ENCODE measurements around the gene IRF3. TPM values are rescaled to one million over a fixed set of nuclear protein-coding genes. Genes with fewer than 3 reads are reported as not detected.
A peak's percentile ranks its signal among the peaks of the same experiment; 100 is the strongest.

The IRF3 gene
- polyA plus RNA-seq, 3 donors, result 29.8 to 115 (median 41.1) TPM

DNA sequence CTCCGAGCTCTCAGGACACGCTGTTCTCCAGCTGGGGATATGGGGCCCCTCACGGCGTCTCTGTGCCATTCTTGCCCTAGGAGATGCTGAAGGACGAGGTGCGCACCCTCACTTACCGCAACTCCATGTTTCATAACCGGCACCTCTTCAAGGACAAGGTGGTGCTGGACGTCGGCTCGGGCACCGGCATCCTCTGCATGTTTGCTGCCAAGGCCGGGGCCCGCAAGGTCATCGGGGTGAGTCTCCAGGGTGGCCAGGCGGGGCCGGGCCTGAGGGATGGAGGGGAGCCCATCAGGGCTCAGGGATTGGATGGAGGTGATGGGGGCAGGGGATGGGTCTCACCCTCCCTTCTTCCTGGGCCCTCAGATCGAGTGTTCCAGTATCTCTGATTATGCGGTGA is 16.2 kb upstream of the IRF3 start:
- H2AFZ ChIP-seq (ENCODE audit: insufficient read depth, low read depth, low read length, poor library complexity, severe bottlenecking), result no peak overlapping the region
- H3K4me3 ChIP-seq (replicated peaks in 1 of 3; ENCODE audit: low read depth in 2 of 3, low read length in 3 of 3), result no peak overlapping the region
- H3K27ac Mint-ChIP-seq, result peak overlapping the region in 3 of 7 donors; percentile 13 to 72 (median 46)
- H3K4me2 ChIP-seq (replicated peaks; ENCODE audit: extremely low read depth, low read length, poor library complexity, severe bottlenecking), result no peak overlapping the region
- peaks cover 0 to 6% (median 0%) of the 10 kb centered on the region in 3 donors for H3K27me3 Mint-ChIP-seq (ENCODE audit: low read depth in 3 of 3)
- TF ChIP-seq, protein P1, sequence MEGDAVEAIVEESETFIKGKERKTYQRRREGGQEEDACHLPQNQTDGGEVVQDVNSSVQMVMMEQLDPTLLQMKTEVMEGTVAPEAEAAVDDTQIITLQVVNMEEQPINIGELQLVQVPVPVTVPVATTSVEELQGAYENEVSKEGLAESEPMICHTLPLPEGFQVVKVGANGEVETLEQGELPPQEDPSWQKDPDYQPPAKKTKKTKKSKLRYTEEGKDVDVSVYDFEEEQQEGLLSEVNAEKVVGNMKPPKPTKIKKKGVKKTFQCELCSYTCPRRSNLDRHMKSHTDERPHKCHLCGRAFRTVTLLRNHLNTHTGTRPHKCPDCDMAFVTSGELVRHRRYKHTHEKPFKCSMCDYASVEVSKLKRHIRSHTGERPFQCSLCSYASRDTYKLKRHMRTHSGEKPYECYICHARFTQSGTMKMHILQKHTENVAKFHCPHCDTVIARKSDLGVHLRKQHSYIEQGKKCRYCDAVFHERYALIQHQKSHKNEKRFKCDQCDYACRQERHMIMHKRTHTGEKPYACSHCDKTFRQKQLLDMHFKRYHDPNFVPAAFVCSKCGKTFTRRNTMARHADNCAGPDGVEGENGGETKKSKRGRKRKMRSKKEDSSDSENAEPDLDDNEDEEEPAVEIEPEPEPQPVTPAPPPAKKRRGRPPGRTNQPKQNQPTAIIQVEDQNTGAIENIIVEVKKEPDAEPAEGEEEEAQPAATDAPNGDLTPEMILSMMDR (IDR thresholded peaks at IDR 0.05), result no peak
- intact Hi-C loops (cut with micrococcal nuclease), result no loop called here
- H3K4me1 Mint-ChIP-seq, result peaks cover 14% of the 10 kb centered on the region
- H3K9ac ChIP-seq (ENCODE audit: insufficient read depth, low read length, poor library complexity, severe bottlenecking), result no peak overlapping the region
- WGBS (ENCODE audit: insufficient coverage), result 97% methylated on average over 15 of the region's 19 CpGs
- DNase-seq, result no peak
- H3K36me3 Mint-ChIP-seq, result peaks cover 41 to 53% of the 10 kb centered on the region in 2 donors
- H3K9me3 Mint-ChIP-seq, result peaks cover 0 to 2% (median 0%) of the 10 kb centered on the region in 7 donors
- no peaks in the 10 kb centered on the region for H3K27me3 ChIP-seq (ENCODE audit: control insufficient read depth in 2 of 2, insufficient read depth in 2 of 2, low read length in 2 of 2)
- no peak overlapping the region for H3K4me3 Mint-ChIP-seq
- H4K20me1 ChIP-seq (ENCODE audit: insufficient read depth, low read length), result peaks cover 25% of the 10 kb centered on the region
- peaks cover 37% of the 10 kb centered on the region for H3K79me2 ChIP-seq (ENCODE audit: insufficient read depth, low read length)
- H3K27ac ChIP-seq (ENCODE audit: low read depth in 1 of 2, low read length in 2 of 2), result no peak overlapping the region
- no peaks in the 10 kb centered on the region for H3K9me3 ChIP-seq (replicated peaks in 1 of 2; ENCODE audit: control insufficient read depth in 1 of 2, insufficient read depth in 1 of 2, low read length in 2 of 2)
- peaks cover 18 to 33% of the 10 kb centered on the region in 2 donors for H3K4me1 ChIP-seq (ENCODE audit: control insufficient read depth in 1 of 2, insufficient read depth in 2 of 2, low read length in 2 of 2)
- H3K36me3 ChIP-seq (replicated peaks in 1 of 2; ENCODE audit: control insufficient read depth in 1 of 2, insufficient read depth in 2 of 2, low read length in 2 of 2), result peaks cover 33 to 47% of the 10 kb centered on the region in 2 donors

DNA sequence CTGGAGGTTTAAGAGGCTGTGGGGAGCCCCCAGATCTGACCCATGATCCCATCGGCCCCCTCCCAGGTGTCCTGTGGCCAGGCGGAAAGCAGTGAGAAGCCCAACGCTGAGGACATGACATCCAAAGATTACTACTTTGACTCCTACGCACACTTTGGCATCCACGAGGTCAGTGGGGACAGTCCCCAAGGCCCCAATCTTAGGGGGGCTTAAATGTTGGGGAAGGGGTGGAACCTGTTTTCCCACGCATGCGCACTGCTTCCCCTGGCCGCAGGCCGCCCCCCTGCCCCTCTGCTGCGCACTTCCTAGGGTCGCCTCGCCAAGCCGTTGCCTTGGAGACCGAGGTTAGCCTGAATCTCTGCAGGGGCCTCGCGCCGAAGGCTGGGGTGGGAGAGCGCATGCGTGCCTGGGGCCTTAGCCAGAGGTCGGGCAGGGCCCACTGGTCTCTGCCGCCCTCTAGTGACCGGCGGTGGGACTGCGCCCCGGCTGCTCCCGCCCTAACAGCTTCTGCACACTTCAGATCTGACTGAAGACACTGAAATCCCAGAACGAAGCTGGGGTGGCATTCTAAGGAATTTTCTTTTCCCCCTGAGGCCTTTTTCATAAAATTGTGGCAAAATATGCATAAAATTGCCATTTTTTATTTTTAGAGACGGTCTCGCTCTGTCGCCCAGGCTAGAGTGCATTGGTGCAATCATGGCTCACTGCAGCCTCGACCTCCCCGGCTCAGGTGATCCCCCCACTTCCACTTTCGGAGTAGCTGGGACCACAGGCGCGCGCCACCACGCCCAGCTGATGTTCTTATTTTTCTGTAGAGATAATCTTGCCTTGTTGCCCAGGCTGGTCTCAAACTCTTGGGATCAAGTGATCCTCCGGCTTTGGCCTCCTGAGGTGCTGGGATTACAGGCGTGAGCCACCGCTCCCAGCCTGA is 15.0 kb upstream of the IRF3 start:
- Histone ChIP-seq H3K27ac (ENCODE audit: low read depth in 1 of 2, low read length in 2 of 2) (peak overlapping the region in 1 of 2 donors; percentile 45), H3K4me3 (replicated peaks in 1 of 3; ENCODE audit: low read depth in 2 of 3, low read length in 3 of 3) (peak overlapping the region in 2 of 3 experiments; percentile 8 to 68), H3K4me1 (ENCODE audit: control insufficient read depth in 1 of 2, insufficient read depth in 2 of 2, low read length in 2 of 2) (peaks cover 23 to 37% of the 10 kb centered on the region in 2 donors), H3K9ac (ENCODE audit: insufficient read depth, low read length, poor library complexity, severe bottlenecking) (no peak overlapping the region), H3K27me3 (ENCODE audit: control insufficient read depth in 2 of 2, insufficient read depth in 2 of 2, low read length in 2 of 2) (no peaks in the 10 kb centered on the region), H3K4me2 (replicated peaks; ENCODE audit: extremely low read depth, low read length, poor library complexity, severe bottlenecking) (peak overlapping the region; percentile 75), H3K79me2 (ENCODE audit: insufficient read depth, low read length) (peaks cover 37% of the 10 kb centered on the region), H2AFZ (ENCODE audit: insufficient read depth, low read depth, low read length, poor library complexity, severe bottlenecking) (peak overlapping the region; percentile 73), H3K9me3 (replicated peaks in 1 of 2; ENCODE audit: control insufficient read depth in 1 of 2, insufficient read depth in 1 of 2, low read length in 2 of 2) (no peaks in the 10 kb centered on the region), H4K20me1 (ENCODE audit: insufficient read depth, low read length) (peaks cover 25% of the 10 kb centered on the region), H3K36me3 (replicated peaks in 1 of 2; ENCODE audit: control insufficient read depth in 1 of 2, insufficient read depth in 2 of 2, low read length in 2 of 2) (peaks cover 26 to 39% of the 10 kb centered on the region in 2 donors)
- peaks cover 18% of the 10 kb centered on the region for H3K4me1 Mint-ChIP-seq
- H3K27me3 Mint-ChIP-seq (ENCODE audit: low read depth in 3 of 3), result peaks cover 0 to 7% (median 0%) of the 10 kb centered on the region in 3 donors
- WGBS (ENCODE audit: insufficient coverage), result 40% methylated on average over 34 of the region's 40 CpGs
- peak; percentile 85 to 92 (median 86) for DNase-seq
- H3K4me3 Mint-ChIP-seq, result no peak overlapping the region
- peak overlapping the region in 3 of 7 donors; percentile 27 to 84 (median 73) for H3K27ac Mint-ChIP-seq
- H3K9me3 Mint-ChIP-seq, result peaks cover 0 to 2% (median 0%) of the 10 kb centered on the region in 7 donors
- TF ChIP-seq, protein P1 (IDR thresholded peaks at IDR 0.05), result peak; percentile 97
- peaks cover 35 to 46% of the 10 kb centered on the region in 2 donors for H3K36me3 Mint-ChIP-seq
- intact Hi-C loops (cut with micrococcal nuclease), result no loop called here

Data from CD14-positive monocyte (primary cell).